GM12873 (cell line): ENCODE results near the gene FAM43B.

Experiments used
- TF ChIP-seq, protein P1 (sequence below): IDR thresholded peaks from 2 replicates; pipeline ENCODE4 v1.5.1; 2012; ENCODE audit warnings: low read depth, mild to moderate bottlenecking, moderate library complexity, low read length, control low read depth; ENCODE audit not compliant: insufficient read depth; ENCODE audit errors: missing control alignments

FAM43B gene

DNA sequence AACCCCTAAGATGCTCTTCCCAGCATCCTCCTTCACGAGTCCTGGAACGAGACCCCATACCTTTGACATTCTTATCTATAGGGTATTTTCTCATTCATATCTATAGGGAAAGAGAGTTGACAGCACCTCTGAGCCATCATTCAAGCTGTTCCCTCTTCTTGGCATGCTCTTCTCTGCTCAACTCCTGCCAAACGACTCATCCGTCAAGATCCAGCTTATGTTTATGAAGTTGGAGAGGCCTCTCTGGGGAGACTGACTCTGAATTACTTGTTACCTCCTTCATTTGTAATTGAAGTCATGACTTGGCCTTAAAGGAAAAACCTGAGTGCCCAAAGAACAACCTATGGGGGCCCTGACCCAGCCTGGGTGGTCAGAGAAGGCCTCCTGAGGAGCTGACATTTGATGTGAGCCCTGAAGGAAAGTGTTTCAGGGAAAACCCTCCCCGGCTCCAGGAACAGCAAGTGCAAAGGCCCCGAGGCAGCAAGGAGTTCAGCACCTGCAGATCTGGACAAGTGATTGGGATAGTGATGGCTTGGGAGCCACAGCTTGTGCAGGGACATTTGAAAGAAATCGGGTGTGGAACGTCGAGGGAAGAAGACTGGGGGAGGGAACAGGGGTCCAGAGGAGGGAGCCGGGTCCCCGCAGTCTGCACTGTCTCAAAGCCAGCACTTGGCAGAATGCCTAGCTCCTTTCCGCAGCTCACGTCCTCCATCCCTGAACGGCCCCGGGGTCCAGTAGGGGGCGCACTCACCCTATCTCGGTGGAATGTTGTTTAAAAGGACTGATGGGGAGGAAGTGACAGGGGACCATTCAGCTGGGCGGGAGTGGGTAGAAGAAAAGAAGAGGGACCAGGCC lies 22.5 kb downstream of the FAM43B start:
- TF ChIP-seq, protein P1, sequence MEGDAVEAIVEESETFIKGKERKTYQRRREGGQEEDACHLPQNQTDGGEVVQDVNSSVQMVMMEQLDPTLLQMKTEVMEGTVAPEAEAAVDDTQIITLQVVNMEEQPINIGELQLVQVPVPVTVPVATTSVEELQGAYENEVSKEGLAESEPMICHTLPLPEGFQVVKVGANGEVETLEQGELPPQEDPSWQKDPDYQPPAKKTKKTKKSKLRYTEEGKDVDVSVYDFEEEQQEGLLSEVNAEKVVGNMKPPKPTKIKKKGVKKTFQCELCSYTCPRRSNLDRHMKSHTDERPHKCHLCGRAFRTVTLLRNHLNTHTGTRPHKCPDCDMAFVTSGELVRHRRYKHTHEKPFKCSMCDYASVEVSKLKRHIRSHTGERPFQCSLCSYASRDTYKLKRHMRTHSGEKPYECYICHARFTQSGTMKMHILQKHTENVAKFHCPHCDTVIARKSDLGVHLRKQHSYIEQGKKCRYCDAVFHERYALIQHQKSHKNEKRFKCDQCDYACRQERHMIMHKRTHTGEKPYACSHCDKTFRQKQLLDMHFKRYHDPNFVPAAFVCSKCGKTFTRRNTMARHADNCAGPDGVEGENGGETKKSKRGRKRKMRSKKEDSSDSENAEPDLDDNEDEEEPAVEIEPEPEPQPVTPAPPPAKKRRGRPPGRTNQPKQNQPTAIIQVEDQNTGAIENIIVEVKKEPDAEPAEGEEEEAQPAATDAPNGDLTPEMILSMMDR = peak; percentile 71

DNA sequence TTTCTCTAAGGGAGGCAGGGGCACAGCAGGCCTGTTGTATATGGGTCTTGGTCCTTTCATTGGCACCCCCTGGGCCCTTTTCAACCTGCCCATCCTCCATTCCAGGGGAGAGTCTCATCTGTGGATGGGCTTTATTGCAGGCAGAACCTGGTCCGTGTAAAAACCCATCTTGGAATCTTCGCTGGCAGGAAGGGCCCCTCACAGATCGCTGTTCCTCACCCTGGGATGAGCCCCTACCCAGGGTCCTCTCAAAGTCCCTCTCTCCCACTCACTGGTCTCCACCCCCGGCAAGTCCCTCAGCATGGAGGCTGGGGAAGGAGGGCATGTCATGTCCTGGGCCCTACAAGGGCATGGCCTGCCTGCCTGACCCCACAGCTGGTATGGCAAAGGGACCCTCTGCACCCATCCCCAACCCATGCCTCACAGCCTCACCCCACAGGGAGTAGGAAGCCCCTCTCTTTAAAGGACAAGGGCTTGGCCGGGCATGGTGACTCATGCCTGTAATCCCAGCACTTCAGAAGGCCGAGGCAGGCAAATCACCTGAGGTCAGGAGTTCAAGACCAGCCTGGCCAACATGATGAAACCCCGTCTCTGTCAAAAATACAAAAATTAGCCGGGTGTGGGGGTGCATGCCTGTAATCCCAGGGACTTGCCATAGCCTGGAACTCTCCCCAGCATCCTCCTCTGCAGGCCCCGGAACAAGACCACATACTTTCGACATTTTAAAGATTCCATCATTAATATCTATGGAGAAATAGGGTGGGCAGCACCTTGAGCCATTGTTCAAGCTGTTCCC lies 23.4 kb downstream of the FAM43B start:
- TF ChIP-seq, protein P1 = no peak

DNA sequence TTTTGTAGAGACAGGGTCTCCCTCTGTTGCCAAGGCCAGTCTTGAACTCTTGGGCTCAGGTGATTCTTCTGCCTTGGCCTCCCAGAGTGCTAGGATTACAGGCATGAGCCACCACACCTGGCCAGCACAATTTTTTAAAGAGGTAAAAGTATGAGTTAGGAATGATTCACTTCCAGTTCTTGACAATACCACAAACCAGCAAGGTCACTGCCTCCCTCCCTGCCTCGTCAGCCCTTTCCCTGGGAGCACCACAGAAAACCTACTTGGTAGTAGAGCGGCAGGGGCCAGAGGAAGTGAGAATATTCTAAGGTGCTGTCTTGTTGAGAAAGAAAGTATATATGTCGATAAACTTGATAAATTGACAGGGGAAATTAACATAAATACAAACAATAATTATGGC lies 25.7 kb downstream of the FAM43B start:
- TF ChIP-seq, protein P1 = no peak

DNA sequence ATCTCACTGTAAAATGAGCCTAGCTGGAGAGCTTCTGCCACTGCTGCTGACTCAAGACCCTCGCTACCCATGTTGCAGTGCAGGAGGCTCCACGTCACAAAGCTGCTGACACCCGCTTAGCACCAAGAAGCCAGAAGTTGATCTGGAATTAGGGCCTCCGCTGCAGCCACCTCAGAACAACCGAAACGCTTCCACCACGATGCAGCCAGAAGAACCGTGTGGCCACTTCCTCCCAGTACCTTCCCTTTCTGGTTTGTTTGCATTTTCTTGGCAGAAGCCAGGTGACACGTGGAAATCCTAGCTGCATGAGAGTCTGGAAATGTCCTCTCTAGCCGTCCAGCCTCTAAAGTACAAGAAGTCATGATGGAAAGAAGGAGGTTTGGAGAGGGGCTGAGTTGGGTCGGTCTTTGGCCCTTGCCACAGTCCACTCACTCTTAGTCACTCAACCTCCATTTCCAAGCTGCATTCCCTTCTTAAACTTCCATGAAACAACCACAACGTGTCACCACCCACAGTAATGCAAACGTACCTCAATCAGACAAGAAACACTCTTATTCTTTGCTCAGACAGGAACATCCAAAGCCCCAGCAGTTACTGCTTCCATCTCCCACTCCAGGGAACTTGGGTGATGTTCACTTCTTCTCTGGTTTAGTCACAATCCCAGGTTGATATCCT lies 26.5 kb downstream of the FAM43B start:
- TF ChIP-seq, protein P1 = no peak

DNA sequence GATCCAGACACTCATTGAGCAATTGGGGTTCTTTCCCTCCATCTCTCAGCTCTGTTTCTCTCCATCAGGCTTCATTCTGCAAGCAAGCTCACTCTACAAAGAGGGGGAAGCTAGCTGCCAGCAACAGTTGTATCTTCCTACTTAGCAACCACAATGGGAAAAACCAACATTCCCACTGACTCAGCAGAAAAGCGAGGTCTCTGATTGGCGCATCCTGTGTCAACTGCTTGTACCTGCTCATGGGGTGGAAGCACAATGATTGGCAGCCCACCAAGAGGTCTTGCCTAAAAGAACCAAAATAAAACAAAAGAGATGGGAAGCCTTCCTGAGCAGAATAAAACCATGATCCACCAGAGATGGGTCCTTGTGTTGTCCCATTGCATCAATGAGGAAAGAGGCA lies 32.5 kb downstream of the FAM43B start:
- TF ChIP-seq, protein P1 = no peak

DNA sequence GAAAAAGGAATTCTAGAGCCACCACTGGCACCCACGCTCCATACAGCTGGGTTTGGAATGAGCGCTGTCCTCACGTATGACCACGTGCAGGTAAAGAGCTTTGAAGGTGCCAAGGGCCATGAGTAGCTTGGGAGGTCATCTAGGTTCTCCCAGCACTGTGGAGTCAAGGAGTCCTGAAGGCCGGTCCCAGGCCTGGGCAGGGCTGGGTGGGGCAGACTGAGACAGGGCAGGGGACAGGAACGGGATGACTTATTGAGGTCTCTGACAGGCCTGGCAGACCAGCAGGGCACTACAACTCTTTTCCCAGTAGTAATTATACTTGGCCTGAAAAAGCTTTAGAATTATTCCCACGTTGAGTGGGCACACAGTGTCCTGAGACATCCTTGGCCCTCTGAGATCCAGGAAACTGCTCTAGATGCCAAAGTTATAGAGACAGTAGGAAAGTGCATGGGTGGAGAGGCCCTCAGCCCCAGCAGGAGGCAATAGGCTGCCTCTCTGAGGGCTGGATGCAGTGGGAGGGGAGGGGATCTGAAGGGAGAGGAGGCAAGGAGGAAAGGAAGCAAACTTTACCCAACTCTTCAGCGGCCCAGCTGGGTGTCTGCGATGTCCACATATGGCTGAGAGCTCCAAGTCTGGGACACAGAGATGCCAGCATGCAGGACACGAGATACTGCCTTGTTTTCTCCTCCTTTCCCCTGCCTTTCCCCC lies 34.7 kb downstream of the FAM43B start:
- TF ChIP-seq, protein P1 = no peak

DNA sequence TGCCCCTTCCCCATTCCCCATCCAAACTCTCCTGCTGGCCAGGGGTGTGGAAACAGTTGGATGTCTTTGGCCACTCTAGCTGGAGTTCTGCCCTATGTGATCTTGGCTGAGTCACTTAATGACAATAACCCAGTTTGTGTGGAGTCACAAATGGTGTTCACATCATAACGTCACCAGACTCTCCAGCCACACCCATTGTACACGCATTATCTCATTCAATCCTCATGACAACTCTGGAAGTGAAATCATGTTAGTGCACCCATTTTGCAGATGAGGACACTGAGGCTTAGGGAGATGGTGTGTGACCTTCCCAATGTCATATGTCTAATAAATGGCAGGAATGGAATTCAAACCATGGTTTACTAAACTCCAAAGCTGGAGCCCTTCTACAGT lies 35.3 kb downstream of the FAM43B start:
- TF ChIP-seq, protein P1 = no peak
